Neutrophil (primary cell): ENCODE measurements around the gene TOMM40L.

Source experiments
- H3K27ac ChIP-seq: fragments of 200-600 bp; sonication (generic); 2 replicates; pipeline ENCODE4 v1.5.1; 2016; ENCODE audit warnings: mild to moderate bottlenecking, moderate library complexity
- H3K27me3 ChIP-seq: fragments of 200-600 bp; sonication (generic); 2 replicates; pipeline ENCODE4 v1.6.0; 2016; ENCODE audit warnings: mild to moderate bottlenecking
- H3K36me3 ChIP-seq: fragments of 200-600 bp; sonication (generic); 2 replicates; pipeline ENCODE4 v1.5.1; 2017
- H3K4me1 ChIP-seq, 2 experiments: fragments of 200-600 bp in 1 of 2; sonication (generic) in 1 of 2; 1 replicate in 1 of 2; 2 replicates in 1 of 2; pipeline versions ENCODE4 v1.5.1 to v1.6.1; 2013 to 2016; ENCODE audit warnings: low read depth in 1 of 2, low read length in 1 of 2, mild to moderate bottlenecking in 1 of 2, moderate library complexity in 1 of 2; ENCODE audit not compliant: control insufficient read depth in 1 of 2, insufficient read depth in 1 of 2
- H3K4me3 ChIP-seq, 2 experiments: fragments of 200-600 bp in 1 of 2; sonication (generic) in 1 of 2; 1 replicate in 1 of 2; 2 replicates in 1 of 2; pipeline ENCODE4 v1.5.1; 2013 to 2016; ENCODE audit warnings: low read depth in 1 of 2, low read length in 1 of 2, mild to moderate bottlenecking in 1 of 2, moderate library complexity in 1 of 2
- H3K9me3 ChIP-seq: fragments of 200-600 bp; sonication (generic); 2 replicates; pipeline ENCODE4 v1.5.1; 2016
- TF ChIP-seq, protein P1 (sequence below): fragments of 200-600 bp; sonication (generic); IDR thresholded peaks from 2 replicates; pipeline ENCODE4 v1.5.1; 2016; ENCODE audit warnings: antibody characterized with exemption

Gene TOMM40L

GRCh38 chr1:161215076-161215475, 10.8 kb upstream of the TOMM40L start, which contains the start of gene FCER1G:
Gene FCER1G (plus strand): TSS chr1:161215295. CDS start chr1:161215322, 27 bp downstream.
- no peaks in the 10 kb centered on the region for H3K27me3 ChIP-seq
- H3K9me3 ChIP-seq: no peaks in the 10 kb centered on the region
- H3K4me1 ChIP-seq: peaks cover 60 to 69% of the 10 kb centered on the region in 2 experiments
- peaks cover 40% of the 10 kb centered on the region for H3K36me3 ChIP-seq
- peak within 1 kb of the TSS; percentile 64 to 87 for H3K4me3 ChIP-seq
- TF ChIP-seq, protein P1, sequence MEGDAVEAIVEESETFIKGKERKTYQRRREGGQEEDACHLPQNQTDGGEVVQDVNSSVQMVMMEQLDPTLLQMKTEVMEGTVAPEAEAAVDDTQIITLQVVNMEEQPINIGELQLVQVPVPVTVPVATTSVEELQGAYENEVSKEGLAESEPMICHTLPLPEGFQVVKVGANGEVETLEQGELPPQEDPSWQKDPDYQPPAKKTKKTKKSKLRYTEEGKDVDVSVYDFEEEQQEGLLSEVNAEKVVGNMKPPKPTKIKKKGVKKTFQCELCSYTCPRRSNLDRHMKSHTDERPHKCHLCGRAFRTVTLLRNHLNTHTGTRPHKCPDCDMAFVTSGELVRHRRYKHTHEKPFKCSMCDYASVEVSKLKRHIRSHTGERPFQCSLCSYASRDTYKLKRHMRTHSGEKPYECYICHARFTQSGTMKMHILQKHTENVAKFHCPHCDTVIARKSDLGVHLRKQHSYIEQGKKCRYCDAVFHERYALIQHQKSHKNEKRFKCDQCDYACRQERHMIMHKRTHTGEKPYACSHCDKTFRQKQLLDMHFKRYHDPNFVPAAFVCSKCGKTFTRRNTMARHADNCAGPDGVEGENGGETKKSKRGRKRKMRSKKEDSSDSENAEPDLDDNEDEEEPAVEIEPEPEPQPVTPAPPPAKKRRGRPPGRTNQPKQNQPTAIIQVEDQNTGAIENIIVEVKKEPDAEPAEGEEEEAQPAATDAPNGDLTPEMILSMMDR: no peak
- peak within 1 kb of the TSS; percentile 92 for H3K27ac ChIP-seq

- Histone ChIP-seq H3K36me3 (peaks cover 35% of the 10 kb centered on the region), H3K27me3 (no peaks in the 10 kb centered on the region), H3K9me3 (no peaks in the 10 kb centered on the region), H3K27ac (peak overlapping the region; percentile 92), H3K4me1 (peaks cover 60 to 66% of the 10 kb centered on the region in 2 experiments), H3K4me3 (peak overlapping the region; percentile 64 to 87)
- TF ChIP-seq, protein P1: no peak
These were observed 8.7 kb upstream of the TOMM40L start for GRCh38 chr1:161216945-161217712.

DNA sequence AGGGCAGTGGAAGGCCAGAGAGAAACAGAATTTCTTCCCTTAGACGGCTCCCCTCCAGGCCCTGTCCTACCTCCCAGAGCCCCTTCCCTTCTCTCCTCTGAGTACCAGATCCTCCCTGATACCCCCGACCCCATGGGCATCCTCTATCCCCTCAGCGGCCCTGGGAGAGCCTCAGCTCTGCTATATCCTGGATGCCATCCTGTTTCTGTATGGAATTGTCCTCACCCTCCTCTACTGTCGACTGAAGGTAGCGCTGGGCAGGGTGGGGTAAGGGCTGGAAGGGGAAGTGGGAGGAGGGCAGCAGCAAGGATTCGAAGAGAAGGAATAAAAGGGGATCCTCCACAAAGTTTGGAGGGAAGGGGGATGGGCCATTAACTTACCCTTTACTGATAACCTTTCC, 8.0 kb upstream of the TOMM40L start:
- Histone ChIP-seq H3K4me3 (peak overlapping the region; percentile 64 to 87), H3K36me3 (peaks cover 30% of the 10 kb centered on the region), H3K4me1 (peaks cover 63 to 66% of the 10 kb centered on the region in 2 experiments), H3K27me3 (no peaks in the 10 kb centered on the region), H3K9me3 (no peaks in the 10 kb centered on the region), H3K27ac (peak overlapping the region; percentile 92)
- TF ChIP-seq, protein P1: no peak

DNA sequence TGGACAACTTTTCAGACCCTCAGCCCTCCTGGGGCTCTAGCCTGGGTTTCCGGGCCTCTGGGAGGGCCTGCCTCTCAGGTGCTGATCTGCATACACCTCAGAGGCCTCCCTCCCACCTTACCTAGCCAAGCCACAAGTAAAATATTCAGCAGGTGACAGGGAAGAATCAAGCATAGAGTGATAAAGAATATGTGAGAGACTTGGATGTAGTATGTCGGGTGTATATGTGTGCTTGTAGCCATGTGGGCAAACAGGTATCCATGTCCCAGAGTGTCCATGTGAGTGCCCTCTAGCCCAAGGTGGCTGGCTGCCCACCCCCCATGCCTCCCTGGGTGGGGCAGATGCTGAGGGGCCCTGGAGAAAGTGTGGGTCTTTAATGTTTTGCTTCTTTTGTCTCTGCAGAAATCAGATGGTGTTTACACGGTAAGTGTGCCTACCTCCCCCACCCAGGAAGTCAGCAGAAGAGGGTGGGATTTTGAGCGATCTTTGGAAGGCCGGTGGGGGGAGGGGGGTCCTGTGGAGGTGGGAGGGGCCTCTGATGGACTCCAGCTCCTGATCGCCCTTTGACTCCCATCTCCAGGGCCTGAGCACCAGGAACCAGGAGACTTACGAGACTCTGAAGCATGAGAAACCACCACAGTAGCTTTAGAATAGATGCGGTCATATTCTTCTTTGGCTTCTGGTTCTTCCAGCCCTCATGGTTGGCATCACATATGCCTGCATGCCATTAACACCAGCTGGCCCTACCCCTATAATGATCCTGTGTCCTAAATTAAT, 7.4 kb upstream of the TOMM40L start:
- TF ChIP-seq, protein P1: no peak
- peak overlapping the region; percentile 64 to 87 for H3K4me3 ChIP-seq
- H3K4me1 ChIP-seq: peaks cover 56 to 60% of the 10 kb centered on the region in 2 experiments
- H3K9me3 ChIP-seq: no peaks in the 10 kb centered on the region
- no peaks in the 10 kb centered on the region for H3K27me3 ChIP-seq
- peak overlapping the region; percentile 92 for H3K27ac ChIP-seq
- peaks cover 34% of the 10 kb centered on the region for H3K36me3 ChIP-seq

- TF ChIP-seq, protein P1: no peak
- Histone ChIP-seq H3K9me3 (no peaks in the 10 kb centered on the region), H3K27ac (peak overlapping the region; percentile 92), H3K4me3 (no peak overlapping the region), H3K27me3 (no peaks in the 10 kb centered on the region), H3K36me3 (peaks cover 35% of the 10 kb centered on the region), H3K4me1 (peaks cover 48 to 52% of the 10 kb centered on the region in 2 experiments)
These were observed 6.6 kb upstream of the TOMM40L start for GRCh38 chr1:161219078-161219892.
